Subcutaneous adipose tissue (tissue), 4 donors: Measurements from ENCODE around the gene EEF1AKMT4. TPM values are rescaled to one million over a fixed set of nuclear protein-coding genes. Genes with fewer than 3 reads are reported as not detected.

Experiments
- CTCF ChIP-seq: fragments of 450-650 bp; IDR thresholded peaks from one replicate; pipeline ENCODE4 v1.5.1; 2016; ENCODE audit warnings: low read depth, mild to moderate bottlenecking, control low read depth, antibody characterized with exemption, moderate library complexity
- total RNA-seq, 4 donors: library from RNA; depleted of rRNA; stranded (reverse); fragments of >200 nt; gene quantifications; one replicate each; pipeline ENCODE4 v1.1.0, GENCODE V29; 2016

Gene EEF1AKMT4
- total RNA-seq, 4 donors from 2014 or later: 3.4 to 5.5 (median 4.3) TPM

GRCh38 chr3:184222521-184222920 is 27.0 kb upstream of the EEF1AKMT4 start:
- no peak for TF ChIP-seq CTCF

DNA sequence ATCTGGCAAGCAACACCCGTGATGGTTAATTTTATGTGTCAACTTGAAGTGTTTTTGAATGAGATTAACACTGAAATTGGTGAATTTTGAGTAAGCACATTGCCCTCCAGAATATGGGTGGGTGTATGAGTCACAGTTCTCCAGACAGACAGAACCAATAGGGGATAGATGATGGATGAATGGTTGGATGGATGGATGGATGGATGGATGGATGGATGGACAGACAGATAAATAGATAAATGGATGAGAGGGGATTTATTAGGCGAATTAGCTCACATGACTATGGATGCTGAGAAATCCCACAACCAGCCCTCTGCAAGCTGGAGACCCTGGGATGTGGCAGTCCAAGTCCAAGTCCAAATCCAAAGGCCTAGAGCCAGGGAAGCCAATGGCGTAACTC is 25.5 kb upstream of the EEF1AKMT4 start:
- TF ChIP-seq CTCF: no peak

DNA sequence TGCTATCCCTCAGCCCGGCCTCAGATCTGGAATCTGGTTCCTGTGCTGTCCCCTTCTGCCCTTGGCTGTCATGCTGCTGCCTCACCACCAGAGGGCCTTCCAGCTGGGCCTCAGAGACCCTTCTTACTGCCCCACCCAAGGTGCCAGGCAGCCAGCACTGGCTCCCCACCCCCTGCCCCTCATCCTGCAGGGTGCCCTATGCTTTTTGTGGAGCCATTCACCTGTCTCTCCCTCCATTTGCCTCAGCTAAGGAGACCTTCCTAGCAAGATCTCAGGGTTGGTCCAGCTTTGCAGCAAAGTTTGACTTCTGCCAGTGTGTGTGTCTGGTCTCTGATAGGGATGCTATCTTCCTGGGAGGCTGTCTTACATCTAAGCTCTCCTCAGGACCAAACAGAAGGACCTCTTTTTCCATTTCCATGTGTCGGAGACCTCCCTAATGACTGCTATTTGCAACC is 22.0 kb upstream of the EEF1AKMT4 start:
- TF ChIP-seq CTCF: no peak

- TF ChIP-seq CTCF: no peak
Observed at GRCh38 chr3:184228376-184229137, 20.9 kb upstream of the EEF1AKMT4 start.

GRCh38 chr3:184229394-184230080 is 19.9 kb upstream of the EEF1AKMT4 start, which contains the start of gene VWA5B2:
Gene VWA5B2 (plus strand): TSS chr3:184229585. CDS start chr3:184230529, 944 bp downstream.
- TF ChIP-seq CTCF: no peak

DNA sequence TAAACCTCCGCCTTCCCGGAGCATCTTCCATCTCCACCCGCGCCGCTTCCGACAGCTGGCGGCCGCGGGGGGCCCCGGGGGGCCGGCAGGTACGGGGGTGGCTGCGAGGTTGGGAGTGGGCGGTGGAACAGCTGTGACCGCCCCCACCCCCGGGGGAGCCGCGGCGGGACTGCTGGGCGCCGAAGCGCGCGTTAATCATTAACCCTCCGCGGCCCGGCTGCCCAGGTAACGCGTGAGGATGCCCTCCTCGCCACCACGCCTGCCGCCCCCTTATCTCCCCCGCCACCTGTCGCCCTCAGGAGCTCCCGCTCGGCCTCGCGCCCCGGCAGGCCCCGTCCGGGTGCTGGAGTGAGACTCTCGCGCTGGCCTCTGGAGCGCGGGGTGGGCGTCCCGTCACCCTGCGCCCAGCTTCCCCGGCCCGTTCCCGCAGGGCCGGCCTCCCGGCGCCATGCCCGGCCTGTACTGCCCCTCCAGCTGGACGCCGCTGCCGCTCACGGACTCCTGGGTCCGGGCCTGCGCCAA is 19.3 kb upstream of the EEF1AKMT4 start:
- no peak for TF ChIP-seq CTCF
